Stimulated activated CD4-positive, alpha-beta T cell treated with anti-CD3 and anti-CD28 coated beads, Interleukin-15, amount 100 ng/mL, for 48 hours (primary cell): ENCODE measurements around the gene MAST3.

Experiments
- DNase-seq, 2 donors: peaks; one replicate each; pipeline ENCODE4 v3.0.0-alpha.2; 2020; ENCODE audit warnings: low read depth in 2 of 2

The MAST3 gene

GRCh38 chr19:18097217-18097992, at the start of gene MAST3:
MAST3 (plus strand) TSS chr19:18097778; CDS start chr19:18097793, 15 bp downstream.
- peak; percentile 82 to 94 for DNase-seq

- no peak for DNase-seq
Measured at GRCh38 chr19:18049385-18049784, 48.2 kb upstream of the MAST3 start.

- no peak for DNase-seq
Measured at GRCh38 chr19:18051887-18052286, 45.7 kb upstream of the MAST3 start.

- DNase-seq, result no peak
Measured at GRCh38 chr19:18053576-18054219, 43.9 kb upstream of the MAST3 start.

- DNase-seq, result no peak
Measured at GRCh38 chr19:18055967-18056366, 41.6 kb upstream of the MAST3 start.

GRCh38 chr19:18057557-18057956, 40.0 kb upstream of the MAST3 start:
- DNase-seq, result no peak

GRCh38 chr19:18058208-18059009, 39.2 kb upstream of the MAST3 start:
- DNase-seq, result peak; percentile 52 to 75

- no peak for DNase-seq
Measured at GRCh38 chr19:18059297-18059696, 38.3 kb upstream of the MAST3 start.

- DNase-seq, result no peak
Measured at GRCh38 chr19:18059902-18060301, 37.7 kb upstream of the MAST3 start.

- DNase-seq, result no peak
Measured at GRCh38 chr19:18060472-18060871, 37.1 kb upstream of the MAST3 start.

- no peak for DNase-seq
Measured at GRCh38 chr19:18062028-18062427, 35.5 kb upstream of the MAST3 start.

- no peak for DNase-seq
Measured at GRCh38 chr19:18063463-18063862, 34.1 kb upstream of the MAST3 start.

- no peak for DNase-seq
Measured at GRCh38 chr19:18065173-18065495, 32.4 kb upstream of the MAST3 start.

- no peak for DNase-seq
Measured at GRCh38 chr19:18068395-18068794, 29.2 kb upstream of the MAST3 start.

- no peak for DNase-seq
Measured at GRCh38 chr19:18069383-18069782, 28.2 kb upstream of the MAST3 start.

- no peak for DNase-seq
Measured at GRCh38 chr19:18070181-18070580, 27.4 kb upstream of the MAST3 start.

- DNase-seq, result no peak
Measured at GRCh38 chr19:18072335-18072734, 25.2 kb upstream of the MAST3 start.

GRCh38 chr19:18073197-18073596, 24.4 kb upstream of the MAST3 start:
- DNase-seq, result no peak

GRCh38 chr19:18074192-18074591, 23.4 kb upstream of the MAST3 start:
- no peak for DNase-seq

GRCh38 chr19:18083929-18084684, 13.5 kb upstream of the MAST3 start:
- DNase-seq, result no peak

GRCh38 chr19:18085702-18086457, 11.7 kb upstream of the MAST3 start:
- no peak for DNase-seq
